ENCODE results near the gene ADGRB3.

ADGRB3 gene

GRCh38 chr6:68941345-68941744 is 306.3 kb downstream of the ADGRB3 start:
- TF ChIP-seq EZH2phosphoT487 (IDR thresholded peaks at IDR 0.05; ENCODE audit: low read length) = no peak
- TF ChIP-seq EZH2 (optimal IDR thresholded peaks at IDR 0.05; ENCODE audit: low read depth, low read length) = no peak
- no peak for TF ChIP-seq CTCF (IDR thresholded peaks at IDR 0.05; ENCODE audit: low read length)
- no peaks in the 10 kb centered on the region for H3K79me2 ChIP-seq (ENCODE audit: low read length)
- H3K36me3 ChIP-seq (replicated peaks; ENCODE audit: insufficient read depth, low read length) = no peaks in the 10 kb centered on the region
- H3K4me2 ChIP-seq (ENCODE audit: low read depth, low read length) = no peak overlapping the region
- no peaks in the 10 kb centered on the region for H3K4me1 ChIP-seq (ENCODE audit: low read length)
- no peak overlapping the region for H2AFZ ChIP-seq (ENCODE audit: low read length)
- DNase-seq = no peak
- H3K4me3 ChIP-seq (ENCODE audit: low read length) = no peak overlapping the region
- no peaks in the 10 kb centered on the region for H3F3A ChIP-seq (ENCODE audit: insufficient read depth, low read length)
- no peaks in the 10 kb centered on the region for H3K9me2 ChIP-seq (replicated peaks; ENCODE audit: insufficient read depth, low read length)
- H3K9me3 ChIP-seq (replicated peaks; ENCODE audit: insufficient read depth, low read length) = no peaks in the 10 kb centered on the region
- no peaks in the 10 kb centered on the region for H4K20me1 ChIP-seq (ENCODE audit: insufficient read depth, low read length)
- no peak overlapping the region for H3K9ac ChIP-seq (ENCODE audit: low read length)
- no peak overlapping the region for H3K27ac ChIP-seq (ENCODE audit: low read length)
- H3K27me3 ChIP-seq (replicated peaks; ENCODE audit: insufficient read depth, low read length) = no peaks in the 10 kb centered on the region

- Histone ChIP-seq H3K79me2 (ENCODE audit: low read length) (no peaks in the 10 kb centered on the region), H3K36me3 (replicated peaks; ENCODE audit: insufficient read depth, low read length) (no peaks in the 10 kb centered on the region), H4K20me1 (ENCODE audit: insufficient read depth, low read length) (no peaks in the 10 kb centered on the region), H3K27ac (ENCODE audit: low read length) (no peak overlapping the region), H3K4me2 (ENCODE audit: low read depth, low read length) (no peak overlapping the region), H3K9me3 (replicated peaks; ENCODE audit: insufficient read depth, low read length) (no peaks in the 10 kb centered on the region), H3F3A (ENCODE audit: insufficient read depth, low read length) (no peaks in the 10 kb centered on the region), H3K27me3 (replicated peaks; ENCODE audit: insufficient read depth, low read length) (no peaks in the 10 kb centered on the region), H3K9ac (ENCODE audit: low read length) (no peak overlapping the region), H2AFZ (ENCODE audit: low read length) (no peak overlapping the region), H3K9me2 (replicated peaks; ENCODE audit: insufficient read depth, low read length) (no peaks in the 10 kb centered on the region), H3K4me1 (ENCODE audit: low read length) (no peaks in the 10 kb centered on the region), H3K4me3 (ENCODE audit: low read length) (no peak overlapping the region)
- TF ChIP-seq EZH2phosphoT487 (IDR thresholded peaks at IDR 0.05; ENCODE audit: low read length) (no peak), CTCF (IDR thresholded peaks at IDR 0.05; ENCODE audit: low read length) (no peak), EZH2 (optimal IDR thresholded peaks at IDR 0.05; ENCODE audit: low read depth, low read length) (no peak)
- DNase-seq = no peak
Measured at GRCh38 chr6:68947721-68948120, 312.6 kb downstream of the ADGRB3 start.

GRCh38 chr6:68951270-68951669 is 316.2 kb downstream of the ADGRB3 start:
- H3K27ac ChIP-seq (ENCODE audit: low read length) = no peak overlapping the region
- no peaks in the 10 kb centered on the region for H3K4me1 ChIP-seq (ENCODE audit: low read length)
- no peak overlapping the region for H3K4me2 ChIP-seq (ENCODE audit: low read depth, low read length)
- TF ChIP-seq EZH2 (optimal IDR thresholded peaks at IDR 0.05; ENCODE audit: low read depth, low read length) = no peak
- TF ChIP-seq EZH2phosphoT487 (IDR thresholded peaks at IDR 0.05; ENCODE audit: low read length) = no peak
- no peak for TF ChIP-seq CTCF (IDR thresholded peaks at IDR 0.05; ENCODE audit: low read length)
- H3K36me3 ChIP-seq (replicated peaks; ENCODE audit: insufficient read depth, low read length) = no peaks in the 10 kb centered on the region
- H3K27me3 ChIP-seq (replicated peaks; ENCODE audit: insufficient read depth, low read length) = no peaks in the 10 kb centered on the region
- no peaks in the 10 kb centered on the region for H3F3A ChIP-seq (ENCODE audit: insufficient read depth, low read length)
- H3K9me3 ChIP-seq (replicated peaks; ENCODE audit: insufficient read depth, low read length) = no peaks in the 10 kb centered on the region
- no peaks in the 10 kb centered on the region for H3K79me2 ChIP-seq (ENCODE audit: low read length)
- H3K9me2 ChIP-seq (replicated peaks; ENCODE audit: insufficient read depth, low read length) = no peaks in the 10 kb centered on the region
- no peak overlapping the region for H3K9ac ChIP-seq (ENCODE audit: low read length)
- H3K4me3 ChIP-seq (ENCODE audit: low read length) = no peak overlapping the region
- no peak for DNase-seq
- H2AFZ ChIP-seq (ENCODE audit: low read length) = no peak overlapping the region
- no peaks in the 10 kb centered on the region for H4K20me1 ChIP-seq (ENCODE audit: insufficient read depth, low read length)
